Fibroblast of mammary gland (primary cell): ENCODE results near the gene SERAC1.
A peak's percentile ranks its signal among the peaks of the same experiment; 100 is the strongest.

ENCODE experiments used
- DNase-seq: peaks from one replicate; pipeline ENCODE4 v3.0.0-alpha.2; 2010; ENCODE audit warnings: low read depth
- H3K4me3 ChIP-seq: 2 replicates; pipeline ENCODE4 v1.5.1; 2011; ENCODE audit warnings: low read depth, mild to moderate bottlenecking, low read length, moderate library complexity; ENCODE audit not compliant: control insufficient read depth
- TF ChIP-seq, protein P1 (sequence below): conservative IDR thresholded peaks from 2 replicates; pipeline ENCODE4 v1.5.1; 2011; ENCODE audit warnings: low read depth, low read length, inconsistent platforms; ENCODE audit not compliant: control insufficient read depth, insufficient read depth

The SERAC1 gene

GRCh38 chr6:158205169-158205944 is 37.3 kb upstream of the SERAC1 start:
- no peak overlapping the region for H3K4me3 ChIP-seq
- DNase-seq: no peak
- TF ChIP-seq, protein P1, sequence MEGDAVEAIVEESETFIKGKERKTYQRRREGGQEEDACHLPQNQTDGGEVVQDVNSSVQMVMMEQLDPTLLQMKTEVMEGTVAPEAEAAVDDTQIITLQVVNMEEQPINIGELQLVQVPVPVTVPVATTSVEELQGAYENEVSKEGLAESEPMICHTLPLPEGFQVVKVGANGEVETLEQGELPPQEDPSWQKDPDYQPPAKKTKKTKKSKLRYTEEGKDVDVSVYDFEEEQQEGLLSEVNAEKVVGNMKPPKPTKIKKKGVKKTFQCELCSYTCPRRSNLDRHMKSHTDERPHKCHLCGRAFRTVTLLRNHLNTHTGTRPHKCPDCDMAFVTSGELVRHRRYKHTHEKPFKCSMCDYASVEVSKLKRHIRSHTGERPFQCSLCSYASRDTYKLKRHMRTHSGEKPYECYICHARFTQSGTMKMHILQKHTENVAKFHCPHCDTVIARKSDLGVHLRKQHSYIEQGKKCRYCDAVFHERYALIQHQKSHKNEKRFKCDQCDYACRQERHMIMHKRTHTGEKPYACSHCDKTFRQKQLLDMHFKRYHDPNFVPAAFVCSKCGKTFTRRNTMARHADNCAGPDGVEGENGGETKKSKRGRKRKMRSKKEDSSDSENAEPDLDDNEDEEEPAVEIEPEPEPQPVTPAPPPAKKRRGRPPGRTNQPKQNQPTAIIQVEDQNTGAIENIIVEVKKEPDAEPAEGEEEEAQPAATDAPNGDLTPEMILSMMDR: peak; percentile 46

DNA sequence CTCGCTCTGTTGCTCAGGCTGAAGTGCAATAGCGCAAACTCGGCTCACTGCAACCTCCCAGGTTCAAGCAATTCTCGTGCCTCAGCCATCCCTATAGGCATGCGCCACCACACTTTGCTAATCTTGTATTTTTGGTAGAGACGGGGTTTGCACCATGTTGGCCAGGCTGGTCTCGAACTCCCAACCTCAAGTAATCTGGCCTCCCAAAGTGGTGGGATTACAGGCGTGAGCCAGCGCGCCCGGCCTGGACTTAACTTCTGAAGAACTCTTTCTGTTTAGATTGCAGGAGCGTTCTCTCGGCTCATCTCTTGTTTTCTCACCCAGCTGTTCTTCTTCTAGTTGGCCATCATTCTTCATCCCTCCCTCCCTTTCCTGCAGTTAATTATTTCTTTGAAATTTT is 30.4 kb upstream of the SERAC1 start:
- H3K4me3 ChIP-seq: no peak overlapping the region
- no peak for DNase-seq
- TF ChIP-seq, protein P1: no peak

- TF ChIP-seq, protein P1: no peak
- no peak for DNase-seq
- no peak overlapping the region for H3K4me3 ChIP-seq
These were observed 26.6 kb upstream of the SERAC1 start for GRCh38 chr6:158194487-158195280.

GRCh38 chr6:158191761-158192160 is 23.7 kb upstream of the SERAC1 start:
- no peak for DNase-seq
- TF ChIP-seq, protein P1: no peak
- no peak overlapping the region for H3K4me3 ChIP-seq

DNA sequence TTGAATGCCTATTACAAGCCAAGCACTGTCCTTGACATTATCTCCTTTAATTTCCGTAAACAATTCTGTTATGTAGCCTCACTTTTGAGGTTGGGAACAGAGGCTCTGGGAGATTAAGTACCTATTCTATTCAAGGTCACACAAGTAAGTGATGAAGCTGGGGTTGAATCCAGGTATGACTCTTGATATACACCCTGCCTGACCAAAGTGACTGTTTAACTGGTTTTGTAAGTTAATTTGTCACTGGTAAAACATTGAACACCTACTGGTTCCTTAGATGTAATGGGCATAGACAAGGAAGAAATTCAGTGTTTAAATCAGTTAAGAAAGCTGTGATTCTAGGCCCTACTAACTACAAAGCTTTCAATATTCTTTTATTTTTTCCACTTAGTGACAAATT is 23.0 kb upstream of the SERAC1 start:
- TF ChIP-seq, protein P1: no peak
- no peak for DNase-seq
- no peak overlapping the region for H3K4me3 ChIP-seq

DNA sequence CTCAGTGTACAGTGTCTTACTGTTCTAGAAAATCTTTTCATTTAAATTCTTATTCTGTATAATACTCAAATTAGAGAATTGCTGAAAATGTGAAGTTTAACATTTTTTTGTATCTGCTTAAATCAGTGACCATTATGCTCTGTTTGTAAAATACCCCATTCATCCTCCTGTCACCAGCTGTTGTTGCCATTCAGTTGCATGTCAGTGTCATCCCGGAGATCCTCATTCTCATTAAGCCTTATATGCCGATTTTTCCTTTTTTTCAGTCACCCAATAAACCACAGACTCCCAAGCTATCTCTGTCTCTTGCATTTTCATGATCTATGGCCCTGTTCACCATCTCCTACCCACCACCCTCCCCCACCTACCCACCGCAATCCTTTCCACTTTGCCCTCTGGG is 20.5 kb upstream of the SERAC1 start:
- no peak for DNase-seq
- TF ChIP-seq, protein P1: no peak
- H3K4me3 ChIP-seq: no peak overlapping the region
